ENCODE measurements around the gene NEXN.
A peak's percentile ranks its signal among the peaks of the same experiment; 100 is the strongest.

NEXN gene

DNA sequence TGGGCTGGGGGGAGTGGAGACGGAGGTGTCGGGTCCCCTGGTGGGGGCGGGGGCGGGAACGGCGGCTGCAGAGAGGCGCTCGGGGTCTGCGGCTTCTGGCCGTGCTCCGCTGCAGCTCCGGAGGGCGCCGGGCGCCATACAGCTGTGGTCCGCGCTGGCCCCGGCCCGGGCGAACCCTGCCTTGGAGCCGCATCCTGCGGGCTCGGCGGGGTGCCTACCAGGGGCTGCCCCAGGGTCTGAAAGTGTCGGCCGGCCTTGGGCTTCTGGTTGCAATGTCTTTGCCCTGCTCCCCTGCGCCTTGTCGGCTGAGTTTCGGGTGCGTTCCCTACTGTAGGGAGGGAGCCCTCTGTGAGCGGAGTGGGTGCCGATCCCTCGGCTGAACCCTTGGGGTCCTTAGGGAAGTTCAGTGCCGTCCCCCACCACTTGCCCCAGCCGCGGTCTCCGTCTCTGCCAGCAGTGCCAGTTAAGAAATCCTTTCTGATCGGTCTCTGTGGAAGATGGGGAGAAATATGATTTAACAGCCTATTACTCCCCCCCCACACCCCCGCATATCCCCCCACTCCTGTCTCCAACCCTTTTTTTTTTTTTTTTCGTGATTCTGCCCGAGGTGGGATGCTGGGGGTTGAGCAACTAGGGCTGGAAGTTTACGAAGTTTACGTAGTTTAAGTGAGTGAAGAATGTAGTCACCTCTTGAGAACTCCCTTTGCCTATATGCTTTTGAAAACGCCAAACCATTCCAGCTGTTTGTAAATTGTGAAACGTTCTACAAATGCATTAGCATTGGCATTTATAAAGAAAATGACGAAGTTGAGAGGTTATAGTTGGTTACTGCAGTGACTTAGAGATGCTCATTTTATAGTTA, 588 bp downstream of the NEXN start:
- Histone ChIP-seq H3K27me3 (ENCODE audit: low read depth, low read length) (no peaks in the 10 kb centered on the region), H3K27ac (ENCODE audit: low read length) (no peak overlapping the region), H3K4me2 (ENCODE audit: low read length) (peak overlapping the region; percentile 92)

DNA sequence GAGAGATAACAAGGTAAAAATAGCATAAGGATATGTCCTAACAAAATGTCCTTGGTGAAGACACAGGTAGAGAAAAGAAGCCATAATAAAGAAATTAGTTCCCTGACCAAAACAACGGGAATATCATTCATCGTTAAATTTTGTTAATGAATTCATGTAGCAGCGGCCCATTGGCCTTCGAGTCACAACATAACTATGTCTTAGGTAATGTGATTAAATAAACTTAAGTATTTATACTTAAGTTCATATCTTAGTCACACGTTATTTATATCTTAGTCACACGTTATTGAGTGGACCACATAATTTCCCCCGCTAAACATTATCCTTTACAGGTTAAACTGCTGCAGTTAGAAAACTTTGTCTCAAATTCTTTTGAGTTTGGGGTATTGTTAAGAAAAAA, 1.2 kb downstream of the NEXN start:
- Histone ChIP-seq H3K36me3 (replicated peaks; ENCODE audit: low read depth, low read length) (no peaks in the 10 kb centered on the region), H3K4me1 (ENCODE audit: low read length) (no peaks in the 10 kb centered on the region), H3K4me2 (ENCODE audit: low read length) (peak overlapping the region; percentile 92), H3K27me3 (ENCODE audit: low read depth, low read length) (no peaks in the 10 kb centered on the region), H3K4me3 (ENCODE audit: low read length) (peak overlapping the region; percentile 84), H3K79me2 (ENCODE audit: low read length) (no peaks in the 10 kb centered on the region), H3K27ac (ENCODE audit: low read length) (no peak overlapping the region), H3K9me3 (ENCODE audit: insufficient read depth, low read length) (no peaks in the 10 kb centered on the region), H4K20me1 (ENCODE audit: insufficient read depth, low read length) (no peaks in the 10 kb centered on the region), H3K9ac (ENCODE audit: low read length) (no peak overlapping the region), H2AFZ (ENCODE audit: low read depth, low read length) (no peak overlapping the region)
- no peak for TF ChIP-seq EZH2phosphoT487 (IDR thresholded peaks at IDR 0.05; ENCODE audit: low read depth)
- TF ChIP-seq, protein P1, sequence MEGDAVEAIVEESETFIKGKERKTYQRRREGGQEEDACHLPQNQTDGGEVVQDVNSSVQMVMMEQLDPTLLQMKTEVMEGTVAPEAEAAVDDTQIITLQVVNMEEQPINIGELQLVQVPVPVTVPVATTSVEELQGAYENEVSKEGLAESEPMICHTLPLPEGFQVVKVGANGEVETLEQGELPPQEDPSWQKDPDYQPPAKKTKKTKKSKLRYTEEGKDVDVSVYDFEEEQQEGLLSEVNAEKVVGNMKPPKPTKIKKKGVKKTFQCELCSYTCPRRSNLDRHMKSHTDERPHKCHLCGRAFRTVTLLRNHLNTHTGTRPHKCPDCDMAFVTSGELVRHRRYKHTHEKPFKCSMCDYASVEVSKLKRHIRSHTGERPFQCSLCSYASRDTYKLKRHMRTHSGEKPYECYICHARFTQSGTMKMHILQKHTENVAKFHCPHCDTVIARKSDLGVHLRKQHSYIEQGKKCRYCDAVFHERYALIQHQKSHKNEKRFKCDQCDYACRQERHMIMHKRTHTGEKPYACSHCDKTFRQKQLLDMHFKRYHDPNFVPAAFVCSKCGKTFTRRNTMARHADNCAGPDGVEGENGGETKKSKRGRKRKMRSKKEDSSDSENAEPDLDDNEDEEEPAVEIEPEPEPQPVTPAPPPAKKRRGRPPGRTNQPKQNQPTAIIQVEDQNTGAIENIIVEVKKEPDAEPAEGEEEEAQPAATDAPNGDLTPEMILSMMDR (IDR thresholded peaks at IDR 0.05; ENCODE audit: low read depth, low read length): no peak

More for the DNA sequence above, 588 bp downstream of the NEXN start:
- no peaks in the 10 kb centered on the region for H3K79me2 ChIP-seq (ENCODE audit: low read length)
- H3K4me3 ChIP-seq (ENCODE audit: low read length): peak overlapping the region; percentile 84
- H3K9ac ChIP-seq (ENCODE audit: low read length): peak overlapping the region; percentile 42; the same call in 1 of the 2 replicates
- no peaks in the 10 kb centered on the region for H4K20me1 ChIP-seq (ENCODE audit: insufficient read depth, low read length)
- H3K36me3 ChIP-seq (replicated peaks; ENCODE audit: low read depth, low read length): no peaks in the 10 kb centered on the region
- H3K9me3 ChIP-seq (ENCODE audit: insufficient read depth, low read length): no peaks in the 10 kb centered on the region
- no peaks in the 10 kb centered on the region for H3K4me1 ChIP-seq (ENCODE audit: low read length)
- no peak overlapping the region; the same call in 1 of the 2 replicates for H2AFZ ChIP-seq (ENCODE audit: low read depth, low read length)
- TF ChIP-seq, protein P1 (IDR thresholded peaks at IDR 0.05; ENCODE audit: low read depth, low read length): no peak
- no peak for TF ChIP-seq EZH2phosphoT487 (IDR thresholded peaks at IDR 0.05; ENCODE audit: low read depth)

DNA sequence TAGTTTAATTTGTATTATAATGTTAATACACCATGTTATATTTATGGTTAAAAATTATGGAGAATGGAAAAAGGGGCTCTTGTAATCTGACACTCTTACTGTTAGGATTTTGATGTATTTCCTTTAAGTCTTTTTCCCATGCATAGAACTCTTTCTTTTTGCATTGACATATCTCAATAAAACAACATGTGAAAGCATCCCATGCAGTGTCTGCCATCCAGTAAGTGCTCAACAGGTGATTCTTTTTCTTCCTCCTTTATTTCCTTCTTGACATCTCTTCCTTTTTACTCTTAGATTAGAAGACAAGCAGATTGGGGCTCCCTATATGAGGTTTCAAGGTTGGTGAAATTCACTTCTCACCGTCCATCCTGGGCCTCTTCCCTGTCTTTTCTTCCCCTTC, 2.8 kb downstream of the NEXN start:
- no peaks in the 10 kb centered on the region for H3K4me1 ChIP-seq (ENCODE audit: low read length)
- H2AFZ ChIP-seq (ENCODE audit: low read depth, low read length): no peak overlapping the region
- TF ChIP-seq EZH2phosphoT487 (IDR thresholded peaks at IDR 0.05; ENCODE audit: low read depth): no peak
- no peaks in the 10 kb centered on the region for H3K79me2 ChIP-seq (ENCODE audit: low read length)
- H3K27me3 ChIP-seq (ENCODE audit: low read depth, low read length): no peaks in the 10 kb centered on the region
- no peaks in the 10 kb centered on the region for H3K36me3 ChIP-seq (replicated peaks; ENCODE audit: low read depth, low read length)
- H3K27ac ChIP-seq (ENCODE audit: low read length): no peak overlapping the region
- H3K4me2 ChIP-seq (ENCODE audit: low read length): no peak overlapping the region
- no peak overlapping the region for H3K4me3 ChIP-seq (ENCODE audit: low read length)
- no peaks in the 10 kb centered on the region for H3K9me3 ChIP-seq (ENCODE audit: insufficient read depth, low read length)
- H4K20me1 ChIP-seq (ENCODE audit: insufficient read depth, low read length): no peaks in the 10 kb centered on the region
- no peak overlapping the region for H3K9ac ChIP-seq (ENCODE audit: low read length)

DNA sequence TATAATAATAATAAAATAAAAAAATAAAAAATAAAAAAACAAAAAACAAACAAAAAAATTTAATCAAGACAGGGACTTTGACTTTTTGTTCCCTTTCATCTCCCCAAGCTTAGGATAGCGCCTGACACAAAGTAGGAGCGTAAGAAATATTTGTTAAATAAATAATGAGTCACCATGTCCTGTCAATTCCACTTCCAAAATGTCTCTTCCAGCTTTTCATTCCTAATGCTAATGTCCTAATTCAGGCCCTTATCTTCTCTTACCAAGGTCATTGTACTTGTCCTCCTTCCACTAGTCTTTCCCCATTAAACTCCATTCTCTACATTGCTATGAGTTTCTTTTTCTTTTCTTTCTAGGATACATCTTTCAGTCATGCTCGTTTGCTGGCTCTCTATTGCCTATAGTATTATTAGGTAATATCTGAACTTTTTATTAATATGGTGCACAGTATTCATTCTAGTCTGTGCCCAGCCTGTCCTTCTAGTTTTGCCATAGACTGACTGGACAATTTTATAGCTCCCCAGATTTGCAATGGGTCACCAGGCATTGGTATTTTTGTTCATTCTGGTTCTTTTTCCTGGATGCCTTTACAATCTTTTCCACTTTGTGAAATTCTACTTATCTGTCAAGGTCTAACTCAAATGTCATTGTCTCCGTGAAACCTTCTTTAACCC, 11.4 kb downstream of the NEXN start:
- Histone ChIP-seq H3K79me2 (ENCODE audit: low read length) (no peaks in the 10 kb centered on the region), H3K27me3 (ENCODE audit: low read depth, low read length) (no peaks in the 10 kb centered on the region), H3K9me3 (ENCODE audit: insufficient read depth, low read length) (no peaks in the 10 kb centered on the region), H3K9ac (ENCODE audit: low read length) (no peak overlapping the region), H4K20me1 (ENCODE audit: insufficient read depth, low read length) (no peaks in the 10 kb centered on the region), H3K27ac (ENCODE audit: low read length) (no peak overlapping the region), H3K4me1 (ENCODE audit: low read length) (no peaks in the 10 kb centered on the region), H3K36me3 (replicated peaks; ENCODE audit: low read depth, low read length) (no peaks in the 10 kb centered on the region), H2AFZ (ENCODE audit: low read depth, low read length) (no peak overlapping the region), H3K4me3 (ENCODE audit: low read length) (no peak overlapping the region), H3K4me2 (ENCODE audit: low read length) (no peak overlapping the region)
- TF ChIP-seq EZH2phosphoT487 (IDR thresholded peaks at IDR 0.05; ENCODE audit: low read depth): no peak
- TF ChIP-seq, protein P1 (IDR thresholded peaks at IDR 0.05; ENCODE audit: low read depth, low read length): no peak
